HG02885 (cell line): ENCODE measurements around the gene S100A4.

ENCODE experiments used
- ATAC-seq: cut with Tn5 transposase; IDR thresholded peaks from one replicate; pipeline ENCODE4 v1.9.1; 2021; ENCODE audit warnings: mild to moderate bottlenecking; ENCODE audit not compliant: unreplicated experiment, poor library complexity

Gene S100A4

DNA sequence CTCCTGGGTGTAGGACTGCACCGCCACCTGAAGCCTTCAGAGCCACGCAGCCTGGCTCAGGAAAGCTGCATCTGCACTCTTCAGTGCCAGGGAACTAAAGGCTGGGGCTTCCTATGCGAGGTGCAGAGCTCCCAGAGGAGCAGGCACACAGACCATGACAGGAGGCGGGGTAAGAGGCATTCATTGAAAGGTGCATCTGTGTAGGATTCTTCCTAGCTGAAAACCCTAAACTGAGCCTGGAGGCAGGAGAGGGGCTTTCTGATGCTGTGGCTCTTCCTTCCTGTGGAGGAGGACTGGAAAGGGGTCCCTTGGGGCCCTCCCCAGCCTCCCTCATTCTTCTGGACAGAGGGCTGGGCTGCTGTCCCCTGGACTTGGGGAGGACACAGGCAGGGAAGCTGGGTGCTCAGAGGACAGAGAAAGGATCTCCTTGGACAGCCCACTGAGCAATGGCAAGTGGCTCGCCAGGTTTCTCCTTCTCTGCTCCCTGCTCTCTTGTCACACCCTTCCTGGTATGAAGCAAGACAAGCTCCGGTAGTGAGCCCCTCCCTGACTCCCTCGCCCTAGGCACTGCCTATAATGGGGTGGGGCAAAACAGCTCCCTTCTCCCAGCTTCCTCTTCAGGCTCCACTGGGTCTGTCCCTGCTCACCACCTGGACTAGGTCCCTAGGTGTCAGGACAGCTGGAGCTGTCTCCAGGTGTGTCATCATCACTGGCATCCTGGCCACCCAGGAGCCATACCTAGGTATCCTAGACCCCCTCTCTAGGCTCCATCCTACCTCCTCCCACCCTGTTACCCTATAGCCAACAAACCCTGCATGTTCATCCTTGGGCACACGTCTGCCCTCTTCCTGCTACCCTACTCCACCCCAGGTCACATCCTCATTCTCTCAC lies 29.9 kb downstream of the S100A4 start:
- ATAC-seq: no peak

DNA sequence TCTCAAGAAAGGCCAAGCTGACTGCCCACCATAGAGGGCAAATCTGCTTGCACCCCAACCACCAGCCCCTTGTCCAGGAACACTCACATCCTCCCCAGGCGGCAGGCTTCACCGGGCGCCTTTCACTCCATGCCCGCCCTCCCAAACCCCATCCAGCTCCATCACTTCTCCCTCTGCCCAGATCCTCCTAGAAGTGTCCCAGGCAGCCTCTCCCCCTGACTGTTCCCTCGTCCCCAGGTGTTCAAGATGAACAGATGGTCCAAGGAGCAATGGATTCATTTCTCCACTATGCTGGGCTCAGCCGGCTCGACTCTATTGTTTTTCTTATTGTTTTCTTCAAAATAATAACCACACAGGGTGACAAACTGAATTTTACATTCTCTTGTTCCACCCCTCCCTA lies 31.9 kb downstream of the S100A4 start:
- no peak for ATAC-seq

DNA sequence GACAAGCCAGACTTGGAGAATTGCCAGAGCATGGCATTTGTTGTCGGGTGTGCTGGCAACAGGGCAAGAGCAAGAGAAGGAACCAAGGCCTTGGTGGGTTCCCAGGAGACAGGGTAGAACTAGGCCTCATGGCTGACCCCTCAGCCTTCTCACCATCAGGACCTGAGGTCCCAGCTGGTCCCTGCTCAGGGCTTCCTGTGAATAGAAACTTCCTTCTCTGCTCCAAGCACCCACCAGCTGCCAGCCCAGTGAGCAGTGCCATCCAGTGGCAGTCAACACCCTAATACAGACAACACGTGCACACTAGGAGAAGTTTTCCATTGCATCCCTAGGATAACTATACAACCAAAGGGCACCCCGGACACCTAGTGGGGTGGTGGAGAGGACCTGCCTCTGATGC lies 32.6 kb downstream of the S100A4 start:
- ATAC-seq: no peak

DNA sequence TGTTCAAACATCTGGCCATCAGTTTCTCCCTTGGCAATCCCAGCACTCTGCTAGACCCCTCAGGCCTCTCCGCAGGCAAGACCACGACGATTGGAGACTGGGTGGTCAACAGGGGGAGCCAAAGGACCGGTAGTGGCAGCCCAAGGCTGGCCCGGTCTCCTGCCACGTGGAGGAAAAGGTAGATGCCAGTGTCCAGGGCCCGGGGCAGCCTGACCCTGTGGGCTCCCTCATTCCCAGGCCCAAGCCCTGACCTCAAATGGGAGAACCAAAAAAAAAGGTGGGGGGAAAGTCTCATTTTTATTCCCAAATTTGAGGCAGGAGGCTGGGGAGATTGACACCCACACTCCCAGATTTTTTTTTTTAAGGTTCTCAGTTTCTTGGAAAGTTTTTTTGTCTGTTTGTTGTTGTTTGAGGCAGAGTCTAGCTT lies 34.6 kb downstream of the S100A4 start:
- no peak for ATAC-seq

DNA sequence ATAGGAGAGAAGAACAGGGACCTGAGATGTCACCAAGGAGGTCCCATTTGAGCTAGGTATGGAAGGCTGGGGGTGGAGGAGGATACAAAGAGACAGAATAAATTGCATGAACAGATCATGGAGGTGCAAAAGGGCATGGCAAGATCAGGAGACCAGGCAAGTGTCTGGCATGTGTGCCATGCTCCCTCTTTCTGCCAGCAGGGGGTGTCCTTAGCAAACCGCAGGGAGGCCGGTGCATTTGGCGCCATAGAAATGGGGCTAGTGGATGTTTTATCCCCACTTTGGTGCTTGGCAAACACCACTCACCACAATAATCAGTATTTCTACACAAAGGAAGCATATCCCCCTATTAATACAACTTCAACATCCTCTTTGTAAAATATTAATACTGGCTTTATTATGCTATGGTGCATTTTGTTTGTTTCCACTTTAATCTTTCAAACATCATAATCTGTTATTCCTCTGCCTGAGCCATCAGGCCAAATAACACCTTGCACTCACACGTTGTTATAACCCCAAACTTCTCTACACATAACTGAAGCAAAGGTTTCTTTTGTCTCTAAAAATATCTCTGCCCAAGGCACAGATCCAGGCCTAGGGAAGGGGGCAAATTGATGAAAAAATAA lies 35.8 kb downstream of the S100A4 start:
- ATAC-seq: no peak

DNA sequence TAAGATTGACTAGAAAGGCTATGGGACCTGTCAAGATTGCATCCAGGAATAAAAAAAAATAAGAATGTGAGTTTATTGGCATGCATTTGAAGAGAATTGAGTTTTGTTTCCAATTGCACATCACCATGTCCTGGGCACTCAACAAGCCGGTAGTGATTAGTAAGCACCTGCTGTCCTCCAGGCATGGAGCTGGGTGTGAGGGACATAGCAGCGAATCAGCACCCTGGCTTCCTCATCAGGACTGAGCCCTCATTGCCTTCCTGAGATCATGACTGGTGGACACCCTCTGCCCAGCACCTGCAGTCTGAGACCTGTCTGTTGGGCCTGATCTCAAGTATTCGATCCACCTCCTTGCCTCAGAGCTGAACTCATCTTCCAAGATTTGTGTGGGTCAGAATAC lies 36.6 kb downstream of the S100A4 start:
- no peak for ATAC-seq

DNA sequence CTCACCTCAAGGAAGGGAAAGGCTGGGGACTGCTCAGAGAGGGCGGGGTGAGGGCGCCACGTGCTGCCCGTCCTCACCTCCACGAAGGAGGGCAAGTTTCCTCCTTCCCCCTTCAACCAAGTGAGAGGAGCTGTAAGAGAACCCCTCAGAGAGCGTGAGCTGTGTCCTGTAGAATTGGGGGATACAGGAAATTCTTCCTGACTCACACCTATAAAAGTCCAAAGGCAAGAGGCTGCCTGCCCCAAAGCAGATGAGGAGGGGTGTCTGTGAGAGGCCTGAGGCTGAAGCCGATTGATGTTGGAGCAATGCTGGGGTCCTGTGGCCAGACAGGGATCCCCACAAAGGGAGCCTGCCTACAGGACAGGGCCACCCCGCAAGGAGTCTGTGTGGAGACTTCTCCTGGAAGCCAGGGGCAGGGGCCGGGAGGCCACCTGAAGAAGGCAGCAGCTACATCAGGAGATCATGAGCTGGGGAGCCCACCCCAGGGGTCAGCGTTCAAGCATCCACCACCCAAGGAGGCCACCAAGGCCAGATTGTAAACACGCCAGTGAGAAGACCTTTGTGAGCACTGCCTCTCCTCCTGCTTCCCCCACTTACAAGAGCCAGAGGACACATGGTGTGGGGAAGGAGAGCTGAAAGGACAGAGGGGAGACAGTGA lies 37.6 kb downstream of the S100A4 start:
- no peak for ATAC-seq

DNA sequence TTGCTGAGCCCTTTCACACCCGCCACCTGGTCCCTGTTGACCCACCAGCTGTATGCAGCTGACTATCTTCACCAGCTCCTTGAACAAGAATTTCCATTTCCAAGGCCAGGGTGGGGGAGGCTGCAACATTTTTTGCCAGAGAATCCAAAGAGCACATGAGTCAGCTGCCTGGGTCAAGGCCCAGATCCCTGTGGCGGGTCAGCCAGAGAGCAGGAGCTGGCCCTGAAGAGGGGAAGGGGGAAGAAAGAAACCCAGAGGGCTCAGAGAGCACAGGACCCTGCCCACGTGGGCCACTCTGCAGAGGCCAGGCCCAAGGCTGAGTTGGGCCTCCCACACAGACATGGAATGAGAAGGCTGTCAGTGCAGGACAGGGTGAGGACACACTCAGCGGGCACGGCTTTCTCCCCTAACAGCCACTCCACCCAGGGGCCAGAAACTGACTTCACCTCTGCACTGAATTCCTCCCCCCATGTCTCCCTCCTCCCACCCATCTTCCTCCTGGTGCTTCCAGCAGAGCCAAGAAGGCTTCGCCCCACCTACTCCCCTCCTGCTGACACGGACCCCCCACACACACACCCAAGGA lies 38.7 kb downstream of the S100A4 start:
- ATAC-seq: no peak

DNA sequence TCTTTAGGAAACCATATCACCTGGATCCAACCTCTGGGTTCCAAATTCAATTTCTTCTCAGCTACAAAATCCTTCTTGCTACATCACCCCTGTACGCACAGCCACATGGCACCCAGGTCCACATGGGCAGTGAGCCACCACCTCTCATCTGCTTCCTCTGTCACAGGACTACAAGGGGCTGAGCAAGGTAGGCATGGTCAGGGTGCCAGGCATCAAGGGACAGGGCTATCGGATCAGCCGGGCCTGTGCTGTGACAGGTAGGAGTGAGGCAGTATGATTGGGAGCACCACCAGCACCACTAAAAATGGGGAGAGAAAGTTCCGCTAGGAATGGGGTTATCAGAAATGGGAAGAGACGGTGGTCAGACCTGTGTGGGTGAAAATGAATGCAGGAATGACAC lies 39.2 kb downstream of the S100A4 start:
- no peak for ATAC-seq

DNA sequence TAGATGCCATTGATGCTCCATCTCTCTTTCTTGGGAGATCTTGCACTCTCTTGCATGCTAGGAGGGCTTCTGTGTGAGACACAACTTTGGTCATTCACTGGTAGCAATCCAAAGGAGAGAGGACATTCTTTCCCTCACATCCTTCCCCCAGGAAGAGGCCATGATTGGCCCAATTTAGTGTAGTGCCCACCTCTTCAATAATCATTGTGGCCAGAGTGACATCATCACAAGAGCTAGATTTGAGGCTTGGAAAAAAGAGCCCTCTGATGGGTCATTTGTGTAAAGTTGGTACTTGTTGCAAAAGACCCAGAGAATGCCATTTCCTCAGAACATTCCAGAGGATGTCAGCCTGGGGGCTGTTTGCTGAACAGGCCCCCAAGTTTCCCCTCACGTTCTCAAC lies 40.0 kb downstream of the S100A4 start:
- ATAC-seq: no peak

DNA sequence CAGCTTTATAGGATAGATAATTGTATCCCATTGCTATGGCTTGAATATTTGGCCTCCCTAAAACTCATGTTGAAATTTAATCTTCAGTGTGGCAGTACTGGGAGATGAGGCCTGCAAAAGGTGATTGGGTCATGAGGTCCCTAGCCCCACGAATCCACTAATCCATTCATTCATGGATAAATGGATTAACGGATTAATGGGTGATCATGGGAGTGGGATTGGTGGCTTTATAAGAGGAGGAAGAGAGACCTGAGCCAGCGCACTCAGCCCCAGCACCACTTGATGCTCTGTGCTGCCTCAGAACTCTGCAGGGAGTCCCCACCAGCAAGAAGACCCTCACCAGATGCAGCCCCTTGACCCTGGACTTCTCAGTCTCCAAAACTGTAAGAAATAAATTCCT lies 41.8 kb downstream of the S100A4 start:
- ATAC-seq: no peak

DNA sequence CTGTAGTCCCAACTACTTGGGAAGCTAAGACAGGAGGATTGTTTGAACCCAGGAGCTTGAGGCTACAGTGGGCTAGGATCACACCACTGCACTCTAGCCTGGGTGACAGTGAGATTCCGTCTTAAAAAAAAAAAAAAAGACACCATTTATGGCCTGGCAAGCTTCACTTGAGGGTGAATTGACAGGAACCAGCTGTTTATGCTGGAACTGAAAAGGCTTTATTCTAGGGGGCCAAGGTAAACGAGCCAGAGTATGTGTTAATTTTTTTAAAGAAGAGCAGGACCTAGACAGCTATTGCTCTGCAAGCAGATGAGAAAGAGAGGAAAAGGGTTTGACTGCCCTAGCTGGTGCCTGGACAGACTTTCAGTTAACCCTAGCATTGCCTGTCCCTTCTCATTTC lies 46.9 kb downstream of the S100A4 start:
- ATAC-seq: no peak

DNA sequence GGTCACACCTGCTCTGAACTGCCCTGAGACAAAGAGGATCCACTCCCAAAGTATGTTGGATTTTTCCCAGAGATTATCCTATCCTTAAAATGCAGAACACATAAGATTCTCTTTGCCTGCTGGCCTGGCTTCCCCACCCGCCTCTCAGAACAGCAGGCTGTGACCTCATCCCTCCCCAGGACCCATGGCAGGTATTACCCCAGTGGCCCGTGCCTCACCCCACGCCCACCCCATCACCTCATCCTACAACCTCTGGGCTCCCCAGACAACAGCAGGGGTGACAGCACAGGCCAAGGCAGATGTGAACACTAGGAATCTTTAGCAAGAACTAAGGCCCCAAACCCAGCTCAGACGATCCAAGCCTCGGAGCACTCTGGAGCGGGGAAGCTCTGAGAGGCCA lies 50.1 kb downstream of the S100A4 start:
- ATAC-seq: no peak

DNA sequence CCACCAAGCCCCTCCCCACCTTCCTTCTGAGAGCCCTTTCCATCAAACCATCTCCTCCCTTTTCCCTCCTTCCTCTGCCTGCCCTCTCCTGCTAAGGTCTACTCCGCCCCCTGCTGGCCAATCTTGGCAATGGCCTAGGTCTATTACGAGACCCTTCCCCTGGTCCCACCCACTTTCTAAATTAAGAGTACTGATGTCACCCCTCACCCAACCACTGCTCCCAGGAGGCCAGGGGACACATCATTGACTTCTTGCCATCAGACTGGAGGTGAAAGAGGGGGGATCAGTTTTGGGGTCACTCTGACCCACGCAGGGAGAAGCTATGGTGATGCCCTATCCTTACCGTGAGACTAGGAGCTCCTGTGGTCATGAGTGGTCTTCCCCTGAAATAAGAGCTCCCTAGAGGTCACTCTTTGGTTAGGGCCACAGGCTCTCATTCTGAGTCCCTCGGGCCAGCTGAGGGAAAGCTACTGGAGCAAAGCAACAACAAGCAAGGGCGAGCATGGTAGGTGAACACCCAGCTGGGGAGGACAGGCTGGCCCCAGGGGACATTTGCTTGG lies 50.5 kb downstream of the S100A4 start:
- no peak for ATAC-seq
